Measurements from ENCODE around the gene STRIT1.

DNA sequence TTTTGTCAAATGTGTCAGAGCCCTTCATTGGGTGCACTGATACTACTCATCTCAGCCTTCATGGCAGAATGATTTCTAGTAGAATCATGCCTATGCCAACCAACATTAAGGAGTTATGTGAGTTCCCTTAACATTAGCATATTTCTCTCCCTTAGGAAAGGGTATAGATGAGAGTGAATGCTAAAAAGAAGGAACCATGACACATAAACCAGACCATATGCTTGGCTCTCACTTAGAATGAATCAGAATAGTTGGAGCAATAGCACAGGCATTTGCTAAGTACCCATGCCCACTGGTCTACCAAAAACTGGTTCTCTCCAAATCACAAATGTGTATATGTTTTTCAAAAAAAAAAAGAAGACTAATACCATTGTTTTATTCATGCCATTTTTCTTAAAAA is 51.1 kb downstream of the STRIT1 start:
- TF ChIP-seq FOXK2 (IDR thresholded peaks at IDR 0.05), result no peak
- no peak for TF ChIP-seq ARNT (IDR thresholded peaks at IDR 0.05)
- TF ChIP-seq TARDBP (IDR thresholded peaks at IDR 0.05), result no peak

Measured in HEK293T (cell line).